ENCODE results near the gene GP1BB.

GP1BB gene

DNA sequence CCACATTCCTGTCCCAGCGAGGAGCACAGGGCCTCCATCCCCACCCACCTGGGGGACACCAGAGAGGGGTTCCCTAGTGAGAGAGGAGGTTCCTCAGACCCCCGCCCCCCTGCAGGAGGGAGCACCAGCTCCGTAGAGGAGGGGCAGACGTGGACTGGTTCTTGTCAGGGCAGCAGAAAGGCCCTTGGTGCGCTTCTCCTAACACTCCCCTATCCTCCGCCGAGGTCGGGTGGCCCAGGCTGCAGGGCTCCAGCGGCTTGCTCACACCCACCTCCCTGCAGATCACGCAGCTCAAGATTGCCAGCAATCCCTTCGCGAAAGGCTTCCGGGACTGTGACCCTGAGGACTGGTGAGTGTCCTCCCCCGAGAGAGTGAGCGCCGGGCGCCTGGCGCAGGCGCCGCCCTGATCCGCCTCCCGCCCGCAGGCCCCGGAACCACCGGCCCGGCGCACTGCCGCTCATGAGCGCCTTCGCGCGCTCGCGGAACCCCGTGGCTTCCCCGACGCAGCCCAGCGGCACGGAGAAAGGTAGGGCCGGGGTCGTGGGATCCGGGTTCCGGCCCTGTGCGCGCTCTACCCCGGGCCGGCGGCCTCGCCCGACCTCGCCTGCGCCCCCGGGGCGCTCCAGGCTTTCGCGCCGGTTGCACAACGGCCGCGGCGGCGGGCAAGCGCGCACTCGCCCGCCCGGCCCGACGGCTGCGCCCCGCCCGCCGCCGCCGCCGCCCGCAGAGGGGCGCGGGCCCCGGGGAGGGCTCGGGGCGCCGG is 42.3 kb downstream of the GP1BB start:
- H3K27ac ChIP-seq (ENCODE audit: low read depth, low read length) = no peak overlapping the region
- no peak overlapping the region for H3K18ac ChIP-seq (ENCODE audit: low read length)
- H3K36me3 ChIP-seq (ENCODE audit: control insufficient read depth in 1 of 2, insufficient read depth in 2 of 2, low read length in 2 of 2) = no peaks in the 10 kb centered on the region
- H2BK5ac ChIP-seq (ENCODE audit: low read depth, low read length, poor library complexity) = no peak overlapping the region
- H3K4me3 ChIP-seq (ENCODE audit: low read depth, low read length) = peak overlapping the region; percentile 46
- WGBS (ENCODE audit: extremely low coverage, insufficient coverage, insufficient read length) = no CpG with 5 or more reads among the region's 83 CpGs
- H3K4ac ChIP-seq (ENCODE audit: low read depth, low read length) = no peak overlapping the region
- H4K91ac ChIP-seq (ENCODE audit: low read depth, low read length) = no peak overlapping the region
- H3K14ac ChIP-seq (ENCODE audit: low read length) = no peak overlapping the region
- DNase-seq = peak; percentile 63 to 78
- no peak overlapping the region for H4K12ac ChIP-seq (ENCODE audit: low read depth, low read length)
- no peak overlapping the region for H4K8ac ChIP-seq (ENCODE audit: low read depth, low read length)
- H3K9me3 ChIP-seq (ENCODE audit: insufficient read depth, low read depth, low read length) = peaks cover 15% of the 10 kb centered on the region
- H3K27me3 ChIP-seq (ENCODE audit: insufficient read depth, low read length) = peaks cover 90% of the 10 kb centered on the region
- no peak overlapping the region for H3K9ac ChIP-seq (ENCODE audit: low read length)
- H2BK12ac ChIP-seq (ENCODE audit: low read length) = no peak overlapping the region
- no peak overlapping the region for H3K23ac ChIP-seq (ENCODE audit: low read length)
- peaks cover 6 to 7% of the 10 kb centered on the region in 2 experiments for H3K4me1 ChIP-seq (ENCODE audit: control insufficient read depth in 1 of 2, insufficient read depth in 2 of 2, low read length in 2 of 2)
- no peaks in the 10 kb centered on the region for H3K79me2 ChIP-seq (ENCODE audit: control insufficient read depth, insufficient read depth, low read length, poor library complexity)
- peak overlapping the region; percentile 56 for H3K4me2 ChIP-seq (ENCODE audit: low read length)
- no peak overlapping the region for H2AFZ ChIP-seq (ENCODE audit: insufficient read depth, low read length, poor library complexity)
- H2AK5ac ChIP-seq (ENCODE audit: low read length) = no peak overlapping the region
- H3K79me1 ChIP-seq (ENCODE audit: low read length) = no peaks in the 10 kb centered on the region
- no peak overlapping the region for H2BK120ac ChIP-seq (ENCODE audit: insufficient read depth, low read length, poor library complexity)

DNA sequence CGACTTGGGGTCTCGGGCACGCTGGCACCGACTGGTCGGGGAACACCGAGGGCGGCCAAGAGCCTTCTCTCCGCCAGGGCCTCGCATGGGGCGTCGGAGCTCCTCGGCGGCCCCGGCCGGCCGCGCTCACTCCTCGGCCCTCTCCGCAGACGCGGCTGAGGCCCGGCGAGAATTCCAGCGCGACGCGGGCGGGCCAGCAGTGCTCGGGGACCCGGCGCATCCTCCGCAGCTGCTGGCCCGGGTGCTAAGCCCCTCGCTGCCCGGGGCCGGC is 42.8 kb downstream of the GP1BB start:
- WGBS (ENCODE audit: extremely low coverage, insufficient coverage, insufficient read length) = no CpG with 5 or more reads among the region's 36 CpGs
- DNase-seq = peak; percentile 17 to 59
- H2AK5ac ChIP-seq (ENCODE audit: low read length) = no peak overlapping the region
- no peak overlapping the region for H2AFZ ChIP-seq (ENCODE audit: insufficient read depth, low read length, poor library complexity)
- H3K4me2 ChIP-seq (ENCODE audit: low read length) = peak overlapping the region; percentile 56
- H3K79me2 ChIP-seq (ENCODE audit: control insufficient read depth, insufficient read depth, low read length, poor library complexity) = no peaks in the 10 kb centered on the region
- no peak overlapping the region for H4K91ac ChIP-seq (ENCODE audit: low read depth, low read length)
- no peak overlapping the region for H3K18ac ChIP-seq (ENCODE audit: low read length)
- no peak overlapping the region for H2BK120ac ChIP-seq (ENCODE audit: insufficient read depth, low read length, poor library complexity)
- no peak overlapping the region for H3K23ac ChIP-seq (ENCODE audit: low read length)
- H3K4ac ChIP-seq (ENCODE audit: low read depth, low read length) = no peak overlapping the region
- peaks cover 15% of the 10 kb centered on the region for H3K9me3 ChIP-seq (ENCODE audit: insufficient read depth, low read depth, low read length)
- H3K4me3 ChIP-seq (ENCODE audit: low read depth, low read length) = no peak overlapping the region
- H3K14ac ChIP-seq (ENCODE audit: low read length) = no peak overlapping the region
- no peak overlapping the region for H3K27ac ChIP-seq (ENCODE audit: low read depth, low read length)
- no peak overlapping the region for H4K8ac ChIP-seq (ENCODE audit: low read depth, low read length)
- peaks cover 86% of the 10 kb centered on the region for H3K27me3 ChIP-seq (ENCODE audit: insufficient read depth, low read length)
- H2BK12ac ChIP-seq (ENCODE audit: low read length) = no peak overlapping the region
- H4K12ac ChIP-seq (ENCODE audit: low read depth, low read length) = no peak overlapping the region
- H3K4me1 ChIP-seq (ENCODE audit: control insufficient read depth in 1 of 2, insufficient read depth in 2 of 2, low read length in 2 of 2) = peaks cover 4 to 6% of the 10 kb centered on the region in 2 experiments
- H3K36me3 ChIP-seq (ENCODE audit: control insufficient read depth in 1 of 2, insufficient read depth in 2 of 2, low read length in 2 of 2) = no peaks in the 10 kb centered on the region
- no peak overlapping the region for H2BK5ac ChIP-seq (ENCODE audit: low read depth, low read length, poor library complexity)
- no peak overlapping the region for H3K9ac ChIP-seq (ENCODE audit: low read length)
- H3K79me1 ChIP-seq (ENCODE audit: low read length) = no peaks in the 10 kb centered on the region

DNA sequence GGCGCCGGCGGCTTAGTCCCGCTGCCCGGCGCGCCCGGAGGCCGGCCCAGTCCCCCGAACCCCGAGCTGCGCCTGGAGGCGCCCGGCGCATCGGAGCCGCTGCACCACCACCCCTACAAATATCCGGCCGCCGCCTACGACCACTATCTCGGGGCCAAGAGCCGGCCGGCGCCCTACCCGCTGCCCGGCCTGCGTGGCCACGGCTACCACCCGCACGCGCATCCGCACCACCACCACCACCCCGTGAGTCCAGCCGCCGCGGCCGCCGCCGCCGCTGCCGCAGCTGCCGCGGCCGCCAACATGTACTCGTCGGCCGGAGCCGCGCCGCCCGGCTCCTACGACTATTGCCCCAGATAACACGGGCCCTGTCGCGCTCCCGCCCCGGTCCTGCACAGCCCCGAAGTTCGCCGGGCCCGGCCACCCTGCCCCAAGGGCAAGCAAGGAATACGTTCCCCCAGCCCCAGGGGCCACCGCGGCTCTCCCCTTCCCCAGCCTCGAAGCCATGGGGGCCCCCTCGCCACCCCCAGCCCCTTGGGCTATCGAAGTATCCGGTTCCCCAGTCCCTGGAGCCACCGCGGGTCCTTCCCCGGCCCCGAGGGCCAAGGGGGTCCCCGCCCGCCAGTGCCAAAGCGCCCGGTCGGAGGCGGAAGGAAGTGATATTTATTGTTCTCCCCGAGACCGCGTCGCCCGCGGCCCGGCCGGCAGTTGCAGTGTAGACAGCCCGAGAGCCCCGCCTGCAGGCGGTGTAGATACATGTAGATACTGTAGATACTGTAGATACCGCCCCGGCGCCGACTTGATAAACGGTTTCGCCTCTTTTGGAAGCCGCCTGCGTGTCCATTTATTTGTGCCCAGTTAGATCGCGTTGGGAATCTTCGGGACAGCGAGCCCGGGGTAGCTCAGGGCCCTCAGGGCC is 43.4 kb downstream of the GP1BB start:
- Histone ChIP-seq H2AFZ (ENCODE audit: insufficient read depth, low read length, poor library complexity) (no peak overlapping the region), H4K12ac (ENCODE audit: low read depth, low read length) (no peak overlapping the region), H3K9ac (ENCODE audit: low read length) (no peak overlapping the region), H3K27ac (ENCODE audit: low read depth, low read length) (no peak overlapping the region), H4K8ac (ENCODE audit: low read depth, low read length) (no peak overlapping the region), H3K18ac (ENCODE audit: low read length) (no peak overlapping the region), H2BK5ac (ENCODE audit: low read depth, low read length, poor library complexity) (no peak overlapping the region), H3K4me2 (ENCODE audit: low read length) (peak overlapping the region; percentile 56), H3K4ac (ENCODE audit: low read depth, low read length) (no peak overlapping the region), H2BK120ac (ENCODE audit: insufficient read depth, low read length, poor library complexity) (no peak overlapping the region), H2BK12ac (ENCODE audit: low read length) (no peak overlapping the region), H4K91ac (ENCODE audit: low read depth, low read length) (no peak overlapping the region), H3K79me1 (ENCODE audit: low read length) (no peaks in the 10 kb centered on the region), H3K36me3 (ENCODE audit: control insufficient read depth in 1 of 2, insufficient read depth in 2 of 2, low read length in 2 of 2) (no peaks in the 10 kb centered on the region), H3K79me2 (ENCODE audit: control insufficient read depth, insufficient read depth, low read length, poor library complexity) (no peaks in the 10 kb centered on the region), H3K14ac (ENCODE audit: low read length) (no peak overlapping the region), H3K23ac (ENCODE audit: low read length) (no peak overlapping the region), H3K4me3 (ENCODE audit: low read depth, low read length) (no peak overlapping the region), H3K9me3 (ENCODE audit: insufficient read depth, low read depth, low read length) (peaks cover 15% of the 10 kb centered on the region), H3K4me1 (ENCODE audit: control insufficient read depth in 1 of 2, insufficient read depth in 2 of 2, low read length in 2 of 2) (peaks cover 3 to 6% of the 10 kb centered on the region in 2 experiments), H3K27me3 (ENCODE audit: insufficient read depth, low read length) (peaks cover 80% of the 10 kb centered on the region), H2AK5ac (ENCODE audit: low read length) (no peak overlapping the region)
- no CpG with 5 or more reads among the region's 103 CpGs for WGBS (ENCODE audit: extremely low coverage, insufficient coverage, insufficient read length)
- DNase-seq = peak; percentile 25 to 55

DNA sequence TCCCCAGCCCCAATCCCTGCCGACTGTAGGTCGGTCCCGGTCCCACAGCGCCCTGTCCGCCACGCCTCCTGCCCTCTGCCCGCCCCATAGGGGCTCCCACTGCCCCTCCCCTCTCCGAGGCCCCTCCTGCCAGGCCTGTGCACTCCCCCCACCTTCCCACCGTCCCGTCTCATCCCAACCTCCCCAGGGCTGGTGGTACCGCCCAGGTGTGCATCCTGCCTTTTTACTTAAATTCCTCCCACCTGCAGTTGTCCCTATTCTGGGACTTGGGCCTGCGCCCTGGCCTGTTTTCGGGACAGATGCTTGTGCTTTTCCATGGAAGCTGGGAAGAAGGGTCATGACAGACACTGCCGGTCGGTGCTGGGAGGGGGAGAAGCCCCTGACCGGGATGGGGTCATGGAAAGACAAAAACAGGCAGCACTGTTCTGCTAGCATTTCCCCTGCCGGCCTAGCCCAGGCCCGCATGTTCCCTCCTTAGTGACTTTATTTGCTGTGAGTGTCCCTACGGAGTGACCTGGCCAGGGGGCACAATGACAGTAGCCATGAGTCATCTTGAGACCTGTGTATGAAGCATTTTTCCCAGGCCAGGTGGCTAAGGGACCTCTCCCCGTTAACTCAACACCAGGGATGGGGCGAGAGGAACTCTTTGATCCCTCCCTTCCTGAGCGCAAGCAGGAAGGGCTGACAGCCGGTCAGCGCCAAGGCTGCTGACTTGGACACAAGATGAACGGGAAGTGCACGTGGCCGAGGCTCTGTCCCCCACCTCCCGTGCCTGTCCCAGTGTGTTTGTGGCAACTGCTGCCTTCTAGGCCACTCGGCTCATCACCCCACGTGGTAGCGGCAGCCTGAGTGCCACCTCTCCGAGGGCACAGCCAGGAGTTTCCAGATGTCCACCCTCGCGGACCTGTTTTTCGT is 44.3 kb downstream of the GP1BB start:
- H3K27ac ChIP-seq (ENCODE audit: low read depth, low read length) = no peak overlapping the region
- peak overlapping the region; percentile 10 for H3K4me2 ChIP-seq (ENCODE audit: low read length)
- no CpG with 5 or more reads among the region's 35 CpGs for WGBS (ENCODE audit: extremely low coverage, insufficient coverage, insufficient read length)
- DNase-seq = peak; percentile 92 to 95
- no peak overlapping the region for H3K9ac ChIP-seq (ENCODE audit: low read length)
- H3K4me3 ChIP-seq (ENCODE audit: low read depth, low read length) = no peak overlapping the region
- H3K18ac ChIP-seq (ENCODE audit: low read length) = no peak overlapping the region
- peaks cover 10% of the 10 kb centered on the region for H3K9me3 ChIP-seq (ENCODE audit: insufficient read depth, low read depth, low read length)
- no peak overlapping the region for H3K14ac ChIP-seq (ENCODE audit: low read length)
- no peak overlapping the region for H4K91ac ChIP-seq (ENCODE audit: low read depth, low read length)
- no peak overlapping the region for H4K12ac ChIP-seq (ENCODE audit: low read depth, low read length)
- no peak overlapping the region for H2BK12ac ChIP-seq (ENCODE audit: low read length)
- H2BK5ac ChIP-seq (ENCODE audit: low read depth, low read length, poor library complexity) = no peak overlapping the region
- no peak overlapping the region for H4K8ac ChIP-seq (ENCODE audit: low read depth, low read length)
- H2AK5ac ChIP-seq (ENCODE audit: low read length) = no peak overlapping the region
- H2BK120ac ChIP-seq (ENCODE audit: insufficient read depth, low read length, poor library complexity) = no peak overlapping the region
- no peaks in the 10 kb centered on the region for H3K79me2 ChIP-seq (ENCODE audit: control insufficient read depth, insufficient read depth, low read length, poor library complexity)
- no peaks in the 10 kb centered on the region for H3K36me3 ChIP-seq (ENCODE audit: control insufficient read depth in 1 of 2, insufficient read depth in 2 of 2, low read length in 2 of 2)
- H3K4me1 ChIP-seq (ENCODE audit: control insufficient read depth in 1 of 2, insufficient read depth in 2 of 2, low read length in 2 of 2) = peaks cover 3 to 6% of the 10 kb centered on the region in 2 experiments
- H3K27me3 ChIP-seq (ENCODE audit: insufficient read depth, low read length) = peaks cover 70% of the 10 kb centered on the region
- no peaks in the 10 kb centered on the region for H3K79me1 ChIP-seq (ENCODE audit: low read length)
- H3K4ac ChIP-seq (ENCODE audit: low read depth, low read length) = no peak overlapping the region
- H3K23ac ChIP-seq (ENCODE audit: low read length) = no peak overlapping the region
- H2AFZ ChIP-seq (ENCODE audit: insufficient read depth, low read length, poor library complexity) = no peak overlapping the region
